ENCODE data around the gene HLA-DOB. TPM values are rescaled to one million over a fixed set of nuclear protein-coding genes. Genes with fewer than 3 reads are reported as not detected.

HLA-DOB gene
- total RNA-seq, 2 donors from 2014 or later, result 0.58 to 0.69 TPM

- no peak for TF ChIP-seq CTCF (IDR thresholded peaks at IDR 0.05)
- no peaks in the 10 kb centered on the region for H3K27me3 ChIP-seq
- H3K27ac ChIP-seq, result peak overlapping the region; percentile 94
- H3K36me3 ChIP-seq, result no peaks in the 10 kb centered on the region
- peak overlapping the region; percentile 70 to 71 for H3K9ac ChIP-seq (ENCODE audit: low read depth in 2 of 2, low read length in 2 of 2)
- peak overlapping the region; percentile 60 for H3K4me3 ChIP-seq
- intact Hi-C loops (cut with DNase I), result loop anchor here (2.0 to 5.0 kb wide), 2 partner anchors 17 to 35 kb away; partner anchors contain the start of gene PSMB9
- no peaks in the 10 kb centered on the region for H3K9me3 ChIP-seq
- H3K4me1 ChIP-seq, result peaks cover 11% of the 10 kb centered on the region
- DNase-seq, result no peak
Measured at GRCh38 chr6:32837651-32838113, 20.9 kb upstream of the HLA-DOB start.

- no peak for TF ChIP-seq CTCF (IDR thresholded peaks at IDR 0.05)
- intact Hi-C loops (cut with DNase I), result loop anchor here (5.0 kb wide), 1 partner anchor 35 kb away; no protein-coding TSS in a partner anchor
- Histone ChIP-seq H3K4me1 (peaks cover 6% of the 10 kb centered on the region), H3K9ac (ENCODE audit: low read depth in 2 of 2, low read length in 2 of 2) (no peak overlapping the region), H3K9me3 (no peaks in the 10 kb centered on the region), H3K4me3 (no peak overlapping the region), H3K27ac (no peak overlapping the region), H3K27me3 (no peaks in the 10 kb centered on the region), H3K36me3 (no peaks in the 10 kb centered on the region)
- DNase-seq, result no peak
Measured at GRCh38 chr6:32836873-32837272, 20.1 kb upstream of the HLA-DOB start.

GRCh38 chr6:32835167-32835893 is 18.5 kb upstream of the HLA-DOB start:
- peak overlapping the region in 1 of 2 donors; percentile 7 for H3K9ac ChIP-seq (ENCODE audit: low read depth in 2 of 2, low read length in 2 of 2)
- no peaks in the 10 kb centered on the region for H3K9me3 ChIP-seq
- no peak for DNase-seq
- no peak for TF ChIP-seq CTCF (IDR thresholded peaks at IDR 0.05)
- no peaks in the 10 kb centered on the region for H3K27me3 ChIP-seq
- intact Hi-C loops (cut with DNase I), result loop anchor here (5.0 kb wide), 1 partner anchor 37 kb away; no protein-coding TSS in a partner anchor
- no peak overlapping the region for H3K27ac ChIP-seq
- H3K4me3 ChIP-seq, result no peak overlapping the region
- peaks cover 6% of the 10 kb centered on the region for H3K4me1 ChIP-seq
- no peaks in the 10 kb centered on the region for H3K36me3 ChIP-seq

- Histone ChIP-seq H3K4me1 (peaks cover 6% of the 10 kb centered on the region), H3K9ac (ENCODE audit: low read depth in 2 of 2, low read length in 2 of 2) (no peak overlapping the region), H3K27me3 (no peaks in the 10 kb centered on the region), H3K4me3 (no peak overlapping the region), H3K36me3 (peaks cover 10% of the 10 kb centered on the region), H3K9me3 (no peaks in the 10 kb centered on the region), H3K27ac (no peak overlapping the region)
- intact Hi-C loops (cut with DNase I), result no loop called here
- no peak for TF ChIP-seq CTCF (IDR thresholded peaks at IDR 0.05)
- DNase-seq, result no peak
Measured at GRCh38 chr6:32833664-32834063, 16.9 kb upstream of the HLA-DOB start.

- DNase-seq, result no peak
- Histone ChIP-seq H3K27ac (no peak overlapping the region), H3K9ac (ENCODE audit: low read depth in 2 of 2, low read length in 2 of 2) (no peak overlapping the region), H3K9me3 (no peaks in the 10 kb centered on the region), H3K4me1 (peaks cover 3% of the 10 kb centered on the region), H3K27me3 (no peaks in the 10 kb centered on the region), H3K36me3 (peaks cover 10% of the 10 kb centered on the region), H3K4me3 (no peak overlapping the region)
- no peak for TF ChIP-seq CTCF (IDR thresholded peaks at IDR 0.05)
- intact Hi-C loops (cut with DNase I), result no loop called here
Measured at GRCh38 chr6:32832535-32832934, 15.7 kb upstream of the HLA-DOB start.
